ENCODE data around the gene HES7.

HES7 gene

DNA sequence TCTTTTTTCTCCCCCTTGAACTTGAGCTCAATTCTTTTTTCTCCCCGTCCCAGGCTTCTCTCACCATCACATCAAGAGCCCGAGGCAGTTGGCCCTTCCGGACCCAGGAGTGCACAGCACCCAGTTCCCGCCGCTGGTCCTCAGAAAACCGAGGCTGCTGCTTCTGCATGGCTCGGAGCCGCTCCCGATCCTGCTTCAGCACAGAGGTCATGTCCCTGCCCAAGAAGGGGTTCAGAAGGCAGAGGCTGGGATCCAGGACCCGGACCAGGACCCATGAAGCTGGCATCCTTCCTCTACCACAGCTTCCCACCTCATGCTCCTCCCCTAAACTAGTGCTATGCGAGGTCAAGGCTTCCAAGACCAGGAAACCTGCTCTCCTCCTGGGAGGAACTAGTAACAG lies 17.8 kb upstream of the HES7 start:
- Histone ChIP-seq H3K9ac (ENCODE audit: low read length) (no peak overlapping the region), H3K9me2 (ENCODE audit: low read depth, low read length) (no peaks in the 10 kb centered on the region), H3K27ac (ENCODE audit: low read depth, low read length, poor library complexity, severe bottlenecking) (no peak overlapping the region), H2AFZ (ENCODE audit: low read length) (no peak overlapping the region), H3K36me3 (ENCODE audit: insufficient read depth, low read length) (peaks cover 32% of the 10 kb centered on the region; the same call in 1 of the 2 replicates), H4K20me1 (ENCODE audit: insufficient read depth, low read length) (no peaks in the 10 kb centered on the region), H3K79me2 (ENCODE audit: insufficient read depth, low read length) (no peaks in the 10 kb centered on the region), H3K27me3 (ENCODE audit: insufficient read depth, low read length) (no peaks in the 10 kb centered on the region), H3K4me1 (ENCODE audit: insufficient read depth, low read length, severe bottlenecking) (peaks cover 6% of the 10 kb centered on the region), H3K9me3 (ENCODE audit: low read length) (no peaks in the 10 kb centered on the region), H3K4me2 (ENCODE audit: low read length) (no peak overlapping the region), H3F3A (ENCODE audit: insufficient read depth, low read length) (no peaks in the 10 kb centered on the region), H3K4me3 (ENCODE audit: low read depth, low read length, poor library complexity, severe bottlenecking) (no peak overlapping the region)
- TF ChIP-seq, protein P1, sequence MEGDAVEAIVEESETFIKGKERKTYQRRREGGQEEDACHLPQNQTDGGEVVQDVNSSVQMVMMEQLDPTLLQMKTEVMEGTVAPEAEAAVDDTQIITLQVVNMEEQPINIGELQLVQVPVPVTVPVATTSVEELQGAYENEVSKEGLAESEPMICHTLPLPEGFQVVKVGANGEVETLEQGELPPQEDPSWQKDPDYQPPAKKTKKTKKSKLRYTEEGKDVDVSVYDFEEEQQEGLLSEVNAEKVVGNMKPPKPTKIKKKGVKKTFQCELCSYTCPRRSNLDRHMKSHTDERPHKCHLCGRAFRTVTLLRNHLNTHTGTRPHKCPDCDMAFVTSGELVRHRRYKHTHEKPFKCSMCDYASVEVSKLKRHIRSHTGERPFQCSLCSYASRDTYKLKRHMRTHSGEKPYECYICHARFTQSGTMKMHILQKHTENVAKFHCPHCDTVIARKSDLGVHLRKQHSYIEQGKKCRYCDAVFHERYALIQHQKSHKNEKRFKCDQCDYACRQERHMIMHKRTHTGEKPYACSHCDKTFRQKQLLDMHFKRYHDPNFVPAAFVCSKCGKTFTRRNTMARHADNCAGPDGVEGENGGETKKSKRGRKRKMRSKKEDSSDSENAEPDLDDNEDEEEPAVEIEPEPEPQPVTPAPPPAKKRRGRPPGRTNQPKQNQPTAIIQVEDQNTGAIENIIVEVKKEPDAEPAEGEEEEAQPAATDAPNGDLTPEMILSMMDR (IDR thresholded peaks at IDR 0.05; ENCODE audit: low read length) = no peak
- no peak for TF ChIP-seq EZH2 (IDR thresholded peaks at IDR 0.05; ENCODE audit: borderline replicate concordance, low read length)

- no peak overlapping the region for H3K27ac ChIP-seq (ENCODE audit: low read depth, low read length, poor library complexity, severe bottlenecking)
- TF ChIP-seq, protein P1 (IDR thresholded peaks at IDR 0.05; ENCODE audit: low read length) = no peak
- TF ChIP-seq EZH2 (IDR thresholded peaks at IDR 0.05; ENCODE audit: borderline replicate concordance, low read length) = no peak
Measured at GRCh38 chr17:8141045-8141444, 17.1 kb upstream of the HES7 start.

DNA sequence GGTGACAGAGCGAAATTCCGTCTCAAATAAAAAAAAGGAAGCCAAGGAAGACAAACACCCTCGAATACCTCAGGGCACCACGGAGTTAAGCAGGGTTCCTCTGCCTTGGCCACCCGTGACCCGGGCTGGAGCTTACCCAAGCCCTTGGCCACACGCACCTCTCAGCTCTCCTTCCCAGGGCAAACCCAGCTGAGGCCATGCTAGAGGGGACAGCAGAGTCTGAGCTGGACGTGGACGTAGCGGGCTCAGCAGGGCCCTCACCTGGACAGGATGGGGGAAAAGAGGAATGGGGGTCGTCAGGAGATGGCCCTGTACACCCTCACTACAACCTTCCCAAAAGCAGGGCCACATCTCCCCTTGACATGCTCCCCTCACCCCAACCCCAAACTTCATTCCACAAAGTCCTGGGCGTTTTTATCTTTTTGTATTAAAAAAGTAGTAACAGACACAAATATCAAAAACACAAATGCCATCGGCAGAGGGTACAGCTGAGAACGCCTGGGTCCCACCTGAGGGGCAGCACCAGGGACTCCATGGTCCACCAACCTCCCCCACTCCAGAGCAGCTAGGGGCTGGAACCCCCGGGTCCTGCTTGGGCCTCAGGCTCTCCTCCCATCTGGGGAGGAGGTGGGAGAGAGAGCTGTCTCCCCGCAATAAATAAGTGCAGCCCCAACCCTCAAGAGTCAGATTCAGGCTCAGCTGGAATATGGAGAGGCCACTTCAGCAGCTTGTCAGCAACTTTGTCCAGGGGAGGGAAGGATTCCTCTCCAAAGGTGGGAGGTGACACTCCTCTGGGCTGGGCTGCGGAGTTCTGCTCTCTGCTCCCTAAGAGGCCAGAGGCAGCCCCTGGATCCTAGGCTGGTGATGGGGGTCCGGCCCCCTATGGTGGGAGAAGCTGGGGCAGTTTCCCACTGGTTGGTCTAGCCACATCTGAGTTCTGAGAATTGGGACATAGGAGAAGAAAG lies 16.4 kb upstream of the HES7 start:
- H3K9me2 ChIP-seq (ENCODE audit: low read depth, low read length) = no peaks in the 10 kb centered on the region
- no peak overlapping the region for H3K27ac ChIP-seq (ENCODE audit: low read depth, low read length, poor library complexity, severe bottlenecking)
- H3K9me3 ChIP-seq (ENCODE audit: low read length) = no peaks in the 10 kb centered on the region
- H3F3A ChIP-seq (ENCODE audit: insufficient read depth, low read length) = no peaks in the 10 kb centered on the region
- no peaks in the 10 kb centered on the region for H3K79me2 ChIP-seq (ENCODE audit: insufficient read depth, low read length)
- H3K4me1 ChIP-seq (ENCODE audit: insufficient read depth, low read length, severe bottlenecking) = peaks cover 6% of the 10 kb centered on the region
- no peak overlapping the region for H2AFZ ChIP-seq (ENCODE audit: low read length)
- no peak overlapping the region for H3K4me3 ChIP-seq (ENCODE audit: low read depth, low read length, poor library complexity, severe bottlenecking)
- no peak overlapping the region for H3K4me2 ChIP-seq (ENCODE audit: low read length)
- peaks cover 22% of the 10 kb centered on the region; the same call in 1 of the 2 replicates for H3K36me3 ChIP-seq (ENCODE audit: insufficient read depth, low read length)
- no peaks in the 10 kb centered on the region for H4K20me1 ChIP-seq (ENCODE audit: insufficient read depth, low read length)
- no peaks in the 10 kb centered on the region for H3K27me3 ChIP-seq (ENCODE audit: insufficient read depth, low read length)
- TF ChIP-seq, protein P1 (IDR thresholded peaks at IDR 0.05; ENCODE audit: low read length) = no peak
- TF ChIP-seq EZH2 (IDR thresholded peaks at IDR 0.05; ENCODE audit: borderline replicate concordance, low read length) = no peak
- H3K9ac ChIP-seq (ENCODE audit: low read length) = no peak overlapping the region

More at GRCh38 chr17:8141045-8141444, 17.1 kb upstream of the HES7 start:
- no peaks in the 10 kb centered on the region for H3K27me3 ChIP-seq (ENCODE audit: insufficient read depth, low read length)
- H3K4me1 ChIP-seq (ENCODE audit: insufficient read depth, low read length, severe bottlenecking) = peaks cover 6% of the 10 kb centered on the region
- no peak overlapping the region for H3K4me2 ChIP-seq (ENCODE audit: low read length)
- no peaks in the 10 kb centered on the region for H3F3A ChIP-seq (ENCODE audit: insufficient read depth, low read length)
- no peaks in the 10 kb centered on the region for H3K79me2 ChIP-seq (ENCODE audit: insufficient read depth, low read length)
- H3K9me2 ChIP-seq (ENCODE audit: low read depth, low read length) = no peaks in the 10 kb centered on the region
- no peak overlapping the region for H2AFZ ChIP-seq (ENCODE audit: low read length)
- no peaks in the 10 kb centered on the region for H3K9me3 ChIP-seq (ENCODE audit: low read length)
- no peak overlapping the region for H3K9ac ChIP-seq (ENCODE audit: low read length)
- H3K4me3 ChIP-seq (ENCODE audit: low read depth, low read length, poor library complexity, severe bottlenecking) = no peak overlapping the region
- H3K36me3 ChIP-seq (ENCODE audit: insufficient read depth, low read length) = peaks cover 25% of the 10 kb centered on the region; the same call in 1 of the 2 replicates
- no peaks in the 10 kb centered on the region for H4K20me1 ChIP-seq (ENCODE audit: insufficient read depth, low read length)

All from OCI-LY1 (cell line).